ENCODE data around the gene ZSCAN2.

Gene ZSCAN2

DNA sequence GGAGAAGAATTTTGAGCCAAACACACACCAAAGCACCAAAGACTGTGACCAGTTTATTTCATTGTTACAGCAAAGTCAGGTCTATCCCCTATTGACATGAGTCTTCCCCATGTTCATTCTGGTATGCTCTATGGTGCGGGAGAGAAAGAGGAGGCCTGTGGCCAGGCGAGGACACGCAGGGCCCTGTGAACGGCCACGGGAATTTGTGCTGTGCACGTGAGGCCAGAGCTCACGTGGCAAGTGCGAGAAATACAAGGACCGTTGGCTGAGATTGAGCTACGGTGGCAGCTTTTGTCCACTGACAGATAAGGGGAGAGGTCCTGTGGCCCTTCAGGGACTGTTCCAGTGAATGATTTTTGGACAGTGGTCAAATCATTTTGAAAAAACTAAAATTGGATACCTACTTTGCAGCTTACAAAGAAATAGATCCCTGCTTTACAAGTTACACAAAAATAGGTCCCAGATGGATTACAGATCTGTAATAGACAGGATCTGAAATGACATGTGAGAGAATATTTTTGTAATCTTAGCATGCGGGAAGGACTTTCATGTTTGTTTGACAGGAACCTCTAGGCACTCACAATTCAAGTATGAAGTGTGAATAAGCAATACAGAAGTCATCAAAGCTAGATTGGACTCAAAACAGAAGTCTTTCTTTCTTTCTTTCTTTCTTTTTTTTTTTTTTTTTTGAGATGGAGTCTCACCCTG lies 9.2 kb downstream of the ZSCAN2 start:
- no peaks in the 10 kb centered on the region for H3K4me1 ChIP-seq (ENCODE audit: control insufficient read depth, insufficient read depth, low read length, unreplicated experiment)
- H3K27me3 ChIP-seq (ENCODE audit: insufficient read depth, low read length): no peaks in the 10 kb centered on the region
- H3K79me2 ChIP-seq (ENCODE audit: control insufficient read depth, insufficient read depth, low read length, unreplicated experiment): no peaks in the 10 kb centered on the region
- H3K27ac ChIP-seq (ENCODE audit: low read depth, low read length): no peak overlapping the region
- no peak overlapping the region for H3K4me3 ChIP-seq (ENCODE audit: low read depth, low read length)
- H2AFZ ChIP-seq (ENCODE audit: low read length, unreplicated experiment): no peak overlapping the region
- H3K36me3 ChIP-seq (ENCODE audit: insufficient read depth, low read length): no peaks in the 10 kb centered on the region

DNA sequence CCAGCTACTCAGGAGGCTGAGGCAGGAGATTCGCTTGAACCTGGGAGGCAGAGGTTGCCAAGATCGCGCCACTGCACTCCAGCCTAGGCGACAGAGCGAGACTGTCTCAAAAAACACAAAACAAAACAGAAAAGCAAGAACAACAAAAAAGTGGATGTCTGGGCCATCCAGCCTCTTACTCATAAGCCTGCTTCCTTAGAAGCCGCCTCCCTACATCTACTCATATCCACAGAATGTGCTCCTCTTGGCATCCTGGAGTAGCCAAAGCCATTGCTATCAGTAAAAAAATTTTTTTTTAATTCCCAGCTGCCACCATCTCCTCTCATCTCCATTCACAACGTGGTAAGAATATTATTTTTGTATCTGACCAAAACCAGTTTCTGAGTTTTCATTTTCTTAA lies 10.8 kb downstream of the ZSCAN2 start:
- Histone ChIP-seq H3K4me1 (ENCODE audit: control insufficient read depth, insufficient read depth, low read length, unreplicated experiment) (no peaks in the 10 kb centered on the region), H3K4me3 (ENCODE audit: low read depth, low read length) (no peak overlapping the region), H3K27me3 (ENCODE audit: insufficient read depth, low read length) (no peaks in the 10 kb centered on the region), H3K27ac (ENCODE audit: low read depth, low read length) (no peak overlapping the region), H3K79me2 (ENCODE audit: control insufficient read depth, insufficient read depth, low read length, unreplicated experiment) (no peaks in the 10 kb centered on the region), H3K36me3 (ENCODE audit: insufficient read depth, low read length) (no peaks in the 10 kb centered on the region), H2AFZ (ENCODE audit: low read length, unreplicated experiment) (no peak overlapping the region)

DNA sequence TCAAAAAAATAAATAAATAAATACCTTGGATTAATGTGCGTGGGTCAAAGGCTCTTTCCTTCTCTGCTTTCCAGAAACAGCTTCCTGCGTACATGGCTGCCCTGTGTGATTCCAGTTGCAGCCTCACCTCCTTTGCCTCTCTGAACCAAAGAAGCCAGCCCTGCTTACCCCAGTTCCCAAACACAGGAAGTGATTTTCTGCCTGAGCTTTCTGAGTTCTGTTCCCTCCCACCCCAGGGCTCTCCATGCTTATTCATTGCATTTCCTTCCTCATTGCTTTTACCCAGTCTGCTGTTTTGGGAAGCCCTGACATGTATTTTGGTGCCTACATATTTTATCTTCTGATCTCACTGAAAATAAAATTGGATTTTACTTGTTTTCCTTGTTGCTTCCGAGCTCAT lies 15.4 kb downstream of the ZSCAN2 start:
- no peak overlapping the region for H3K27ac ChIP-seq (ENCODE audit: low read depth, low read length)
- H3K79me2 ChIP-seq (ENCODE audit: control insufficient read depth, insufficient read depth, low read length, unreplicated experiment): no peaks in the 10 kb centered on the region
- H3K4me1 ChIP-seq (ENCODE audit: control insufficient read depth, insufficient read depth, low read length, unreplicated experiment): no peaks in the 10 kb centered on the region
- H3K27me3 ChIP-seq (ENCODE audit: insufficient read depth, low read length): no peaks in the 10 kb centered on the region
- no peak overlapping the region for H3K4me3 ChIP-seq (ENCODE audit: low read depth, low read length)
- peaks cover 2% of the 10 kb centered on the region; the same call in 1 of the 2 replicates for H3K36me3 ChIP-seq (ENCODE audit: insufficient read depth, low read length)
- H2AFZ ChIP-seq (ENCODE audit: low read length, unreplicated experiment): no peak overlapping the region

DNA sequence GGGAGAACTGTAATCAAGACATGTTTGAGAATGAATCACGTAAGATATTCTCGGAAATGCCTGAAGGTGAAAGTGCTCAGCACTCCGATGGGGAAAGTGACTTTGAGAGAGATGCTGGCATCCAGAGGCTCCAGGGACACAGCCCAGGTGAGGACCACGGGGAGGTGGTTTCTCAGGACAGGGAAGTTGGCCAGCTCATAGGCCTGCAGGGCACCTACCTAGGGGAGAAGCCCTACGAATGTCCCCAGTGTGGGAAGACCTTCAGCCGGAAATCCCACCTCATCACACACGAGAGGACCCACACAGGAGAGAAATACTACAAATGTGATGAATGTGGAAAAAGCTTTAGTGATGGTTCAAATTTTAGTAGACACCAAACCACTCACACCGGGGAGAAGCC lies 19.8 kb downstream of the ZSCAN2 start:
- Histone ChIP-seq H3K4me1 (ENCODE audit: control insufficient read depth, insufficient read depth, low read length, unreplicated experiment) (no peaks in the 10 kb centered on the region), H3K79me2 (ENCODE audit: control insufficient read depth, insufficient read depth, low read length, unreplicated experiment) (no peaks in the 10 kb centered on the region), H2AFZ (ENCODE audit: low read length, unreplicated experiment) (no peak overlapping the region), H3K27ac (ENCODE audit: low read depth, low read length) (no peak overlapping the region), H3K4me3 (ENCODE audit: low read depth, low read length) (no peak overlapping the region), H3K27me3 (ENCODE audit: insufficient read depth, low read length) (no peaks in the 10 kb centered on the region), H3K36me3 (ENCODE audit: insufficient read depth, low read length) (peaks cover 16% of the 10 kb centered on the region; the same call in 1 of the 2 replicates)

DNA sequence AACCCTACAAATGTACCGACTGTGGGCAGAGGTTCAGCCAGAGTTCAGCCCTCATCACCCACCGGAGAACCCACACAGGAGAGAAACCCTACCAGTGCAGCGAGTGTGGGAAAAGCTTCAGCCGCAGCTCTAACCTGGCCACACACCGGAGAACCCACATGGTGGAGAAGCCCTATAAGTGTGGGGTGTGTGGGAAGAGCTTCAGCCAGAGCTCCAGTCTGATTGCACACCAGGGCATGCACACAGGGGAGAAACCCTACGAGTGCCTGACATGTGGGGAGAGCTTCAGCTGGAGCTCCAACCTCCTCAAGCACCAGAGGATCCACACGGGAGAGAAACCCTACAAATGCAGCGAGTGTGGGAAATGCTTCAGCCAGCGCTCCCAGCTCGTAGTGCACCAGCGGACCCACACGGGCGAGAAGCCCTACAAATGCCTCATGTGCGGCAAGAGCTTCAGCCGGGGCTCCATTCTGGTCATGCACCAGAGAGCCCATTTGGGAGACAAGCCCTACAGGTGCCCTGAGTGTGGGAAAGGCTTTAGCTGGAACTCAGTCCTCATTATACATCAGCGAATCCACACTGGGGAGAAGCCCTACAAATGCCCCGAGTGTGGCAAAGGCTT lies 20.7 kb downstream of the ZSCAN2 start:
- no peaks in the 10 kb centered on the region for H3K79me2 ChIP-seq (ENCODE audit: control insufficient read depth, insufficient read depth, low read length, unreplicated experiment)
- peaks cover 16% of the 10 kb centered on the region; the same call in 1 of the 2 replicates for H3K36me3 ChIP-seq (ENCODE audit: insufficient read depth, low read length)
- no peak overlapping the region for H3K4me3 ChIP-seq (ENCODE audit: low read depth, low read length)
- no peaks in the 10 kb centered on the region for H3K27me3 ChIP-seq (ENCODE audit: insufficient read depth, low read length)
- H3K27ac ChIP-seq (ENCODE audit: low read depth, low read length): no peak overlapping the region
- H2AFZ ChIP-seq (ENCODE audit: low read length, unreplicated experiment): no peak overlapping the region
- H3K4me1 ChIP-seq (ENCODE audit: control insufficient read depth, insufficient read depth, low read length, unreplicated experiment): no peaks in the 10 kb centered on the region

GRCh38 chr15:84624359-84624758 lies 23.6 kb downstream of the ZSCAN2 start:
- no peak overlapping the region for H2AFZ ChIP-seq (ENCODE audit: low read length, unreplicated experiment)

GRCh38 chr15:84625123-84625522 lies 24.3 kb downstream of the ZSCAN2 start:
- Histone ChIP-seq H3K27ac (ENCODE audit: low read depth, low read length) (no peak overlapping the region), H3K36me3 (ENCODE audit: insufficient read depth, low read length) (peaks cover 16% of the 10 kb centered on the region; the same call in 1 of the 2 replicates), H3K27me3 (ENCODE audit: insufficient read depth, low read length) (no peaks in the 10 kb centered on the region), H3K4me3 (ENCODE audit: low read depth, low read length) (no peak overlapping the region), H3K4me1 (ENCODE audit: control insufficient read depth, insufficient read depth, low read length, unreplicated experiment) (peaks cover under 1% of the 10 kb centered on the region), H2AFZ (ENCODE audit: low read length, unreplicated experiment) (no peak overlapping the region), H3K79me2 (ENCODE audit: control insufficient read depth, insufficient read depth, low read length, unreplicated experiment) (no peaks in the 10 kb centered on the region)

More at GRCh38 chr15:84624359-84624758, 23.6 kb downstream of the ZSCAN2 start:
- H3K4me3 ChIP-seq (ENCODE audit: low read depth, low read length): no peak overlapping the region
- H3K27ac ChIP-seq (ENCODE audit: low read depth, low read length): no peak overlapping the region
- no peaks in the 10 kb centered on the region for H3K4me1 ChIP-seq (ENCODE audit: control insufficient read depth, insufficient read depth, low read length, unreplicated experiment)
- H3K79me2 ChIP-seq (ENCODE audit: control insufficient read depth, insufficient read depth, low read length, unreplicated experiment): no peaks in the 10 kb centered on the region
- no peaks in the 10 kb centered on the region for H3K27me3 ChIP-seq (ENCODE audit: insufficient read depth, low read length)
- peaks cover 16% of the 10 kb centered on the region; the same call in 1 of the 2 replicates for H3K36me3 ChIP-seq (ENCODE audit: insufficient read depth, low read length)

- Histone ChIP-seq H3K79me2 (ENCODE audit: control insufficient read depth, insufficient read depth, low read length, unreplicated experiment) (peaks cover 9% of the 10 kb centered on the region), H3K36me3 (ENCODE audit: insufficient read depth, low read length) (no peaks in the 10 kb centered on the region), H3K4me1 (ENCODE audit: control insufficient read depth, insufficient read depth, low read length, unreplicated experiment) (peaks cover 15% of the 10 kb centered on the region), H3K4me3 (ENCODE audit: low read depth, low read length) (no peak overlapping the region), H2AFZ (ENCODE audit: low read length, unreplicated experiment) (no peak overlapping the region), H3K27ac (ENCODE audit: low read depth, low read length) (no peak overlapping the region), H3K27me3 (ENCODE audit: insufficient read depth, low read length) (no peaks in the 10 kb centered on the region)
Observed at GRCh38 chr15:84629033-84629432, 28.2 kb downstream of the ZSCAN2 start.

- peak overlapping the region; percentile 28 for H3K27ac ChIP-seq (ENCODE audit: low read depth, low read length)
- peaks cover 22% of the 10 kb centered on the region for H3K4me1 ChIP-seq (ENCODE audit: control insufficient read depth, insufficient read depth, low read length, unreplicated experiment)
- H3K4me3 ChIP-seq (ENCODE audit: low read depth, low read length): peak overlapping the region; percentile 80
Observed at GRCh38 chr15:84631706-84632272, 31.0 kb downstream of the ZSCAN2 start.

GRCh38 chr15:84633311-84634227 lies 32.8 kb downstream of the ZSCAN2 start:
- Histone ChIP-seq H2AFZ (ENCODE audit: low read length, unreplicated experiment) (no peak overlapping the region), H3K36me3 (ENCODE audit: insufficient read depth, low read length) (peaks cover 5% of the 10 kb centered on the region; the same call in 1 of the 2 replicates)

More at GRCh38 chr15:84631706-84632272, 31.0 kb downstream of the ZSCAN2 start:
- Histone ChIP-seq H3K27me3 (ENCODE audit: insufficient read depth, low read length) (no peaks in the 10 kb centered on the region), H3K79me2 (ENCODE audit: control insufficient read depth, insufficient read depth, low read length, unreplicated experiment) (peaks cover 15% of the 10 kb centered on the region), H3K36me3 (ENCODE audit: insufficient read depth, low read length) (no peaks in the 10 kb centered on the region), H2AFZ (ENCODE audit: low read length, unreplicated experiment) (peak overlapping the region; percentile 87)

More at GRCh38 chr15:84633311-84634227, 32.8 kb downstream of the ZSCAN2 start:
- Histone ChIP-seq H3K27ac (ENCODE audit: low read depth, low read length) (peak overlapping the region; percentile 73), H3K4me3 (ENCODE audit: low read depth, low read length) (peak overlapping the region; percentile 80), H3K79me2 (ENCODE audit: control insufficient read depth, insufficient read depth, low read length, unreplicated experiment) (peaks cover 15% of the 10 kb centered on the region), H3K27me3 (ENCODE audit: insufficient read depth, low read length) (no peaks in the 10 kb centered on the region), H3K4me1 (ENCODE audit: control insufficient read depth, insufficient read depth, low read length, unreplicated experiment) (peaks cover 29% of the 10 kb centered on the region)
